Upper lobe of right lung (tissue), 1 donor: ENCODE measurements around the gene GCH1. TPM values are rescaled to one million over a fixed set of nuclear protein-coding genes. Genes with fewer than 3 reads are reported as not detected.
A peak's percentile ranks its signal among the peaks of the same experiment; 100 is the strongest.

Source experiments
- ATAC-seq: fragments of 200-7000 bp; cut with Tn5 transposase; one replicate; pipeline ENCODE4 v1.9.1; 2020; ENCODE audit warnings: mild to moderate bottlenecking, moderate library complexity
- DNase-seq: peaks from one replicate; pipeline ENCODE4 v3.0.0-alpha.2; 2020
- H3K27ac ChIP-seq: fragments of 200-600 bp; one replicate; pipeline ENCODE4 v1.8.0; 2022
- H3K27me3 ChIP-seq: fragments of 200-600 bp; one replicate; pipeline ENCODE4 v1.8.0; 2022; ENCODE audit warnings: mild to moderate bottlenecking
- H3K36me3 ChIP-seq: fragments of 200-600 bp; one replicate; pipeline ENCODE4 v1.8.0; 2022
- H3K4me1 ChIP-seq: fragments of 200-600 bp; one replicate; pipeline ENCODE4 v1.8.0; 2022
- H3K4me3 ChIP-seq: fragments of 200-600 bp; one replicate; pipeline ENCODE4 v1.8.0; 2022; ENCODE audit warnings: mild to moderate bottlenecking
- H3K9me3 ChIP-seq: fragments of 200-600 bp; one replicate; pipeline ENCODE4 v1.8.0; 2022
- CTCF ChIP-seq: fragments of 200-600 bp; IDR thresholded peaks from one replicate; pipeline ENCODE4 v1.8.0; 2022; ENCODE audit warnings: antibody characterized with exemption
- intact Hi-C: fragments of 100-400 bp; cut with DNase I; formaldehyde crosslinking; loops from one replicate; pipeline ENCODE4 v1.11.0; 2022
- total RNA-seq: library from RNA; stranded (reverse); fragmentation: NEBNext Ultra II Directional; extraction: Animal tissue kit (Norgen Biotek cat#: 25700); gene quantifications from one replicate; pipeline ENCODE4 v1.2.1, GENCODE V29; 2021
- donor health status: DM: no; HTN: yes; CAD: no; lungs with severe emphysema.

GCH1 gene
- total RNA-seq, 1 donor from 2014 or later = 14.3 TPM

GRCh38 chr14:54894995-54895394 is 7.6 kb downstream of the GCH1 start:
- Histone ChIP-seq H3K27ac (no peak overlapping the region), H3K4me3 (no peak overlapping the region), H3K27me3 (no peaks in the 10 kb centered on the region), H3K36me3 (no peaks in the 10 kb centered on the region), H3K9me3 (no peaks in the 10 kb centered on the region), H3K4me1 (no peaks in the 10 kb centered on the region)
- TF ChIP-seq CTCF = no peak
- ATAC-seq = no peak
- intact Hi-C loops = no loop called here
- DNase-seq = no peak

GRCh38 chr14:54893151-54893760 is 9.4 kb downstream of the GCH1 start:
- Histone ChIP-seq H3K27ac (no peak overlapping the region), H3K4me3 (no peak overlapping the region), H3K36me3 (no peaks in the 10 kb centered on the region), H3K4me1 (no peaks in the 10 kb centered on the region), H3K27me3 (no peaks in the 10 kb centered on the region), H3K9me3 (no peaks in the 10 kb centered on the region)
- peak; percentile 80 for TF ChIP-seq CTCF
- intact Hi-C loops = no loop called here
- ATAC-seq (peak; percentile 82), DNase-seq (no peak)

- no peak for DNase-seq
- Histone ChIP-seq H3K27ac (no peak overlapping the region), H3K9me3 (no peaks in the 10 kb centered on the region), H3K27me3 (no peaks in the 10 kb centered on the region), H3K4me1 (peaks cover 4% of the 10 kb centered on the region), H3K4me3 (no peak overlapping the region), H3K36me3 (no peaks in the 10 kb centered on the region)
- intact Hi-C loops = no loop called here
- no peak for ATAC-seq
- TF ChIP-seq CTCF = no peak
These were observed 11.0 kb downstream of the GCH1 start for GRCh38 chr14:54891471-54892245.

GRCh38 chr14:54890788-54891187 is 11.8 kb downstream of the GCH1 start:
- no peak for TF ChIP-seq CTCF
- intact Hi-C loops = no loop called here
- no peak overlapping the region for H3K27ac ChIP-seq
- H3K9me3 ChIP-seq = no peaks in the 10 kb centered on the region
- DNase-seq (no peak), ATAC-seq (peak; percentile 41)
- H3K4me3 ChIP-seq = no peak overlapping the region
- peaks cover 4% of the 10 kb centered on the region for H3K4me1 ChIP-seq
- no peaks in the 10 kb centered on the region for H3K27me3 ChIP-seq
- H3K36me3 ChIP-seq = no peaks in the 10 kb centered on the region

GRCh38 chr14:54889919-54890318 is 12.7 kb downstream of the GCH1 start:
- Histone ChIP-seq H3K27me3 (no peaks in the 10 kb centered on the region), H3K9me3 (no peaks in the 10 kb centered on the region), H3K4me3 (no peak overlapping the region), H3K36me3 (no peaks in the 10 kb centered on the region), H3K27ac (no peak overlapping the region), H3K4me1 (peaks cover 4% of the 10 kb centered on the region)
- ATAC-seq (no peak), DNase-seq (no peak)
- intact Hi-C loops = no loop called here
- TF ChIP-seq CTCF = no peak
